K562 (cell line): ENCODE measurements around the gene CENPP. TPM values are rescaled to one million over a fixed set of nuclear protein-coding genes. Genes with fewer than 3 reads are reported as not detected.

Experiments used
- ARID1B ChIP-seq: fragments of 450-650 bp; IDR thresholded peaks from 2 replicates; pipeline ENCODE4 v1.6.1; 2016; ENCODE audit warnings: antibody characterized with exemption, mild to moderate bottlenecking, inconsistent platforms
- CBFA2T3 ChIP-seq: fragments of 450-650 bp; IDR thresholded peaks from 2 replicates; pipeline ENCODE4 v1.6.1; 2017
- CC2D1A ChIP-seq: fragments of 450-650 bp; IDR thresholded peaks from 2 replicates; pipeline ENCODE4 v1.6.1; 2017; ENCODE audit warnings: mild to moderate bottlenecking
- CXXC5 ChIP-seq: fragments of 250-450 bp; sonication (Bioruptor Pico); IDR thresholded peaks from 2 replicates; pipeline ENCODE4 v1.8.0; 2022; ENCODE audit warnings: inconsistent platforms, mild to moderate bottlenecking, moderate library complexity
- HDGF ChIP-seq: fragments of 450-650 bp; IDR thresholded peaks from 2 replicates; pipeline ENCODE4 v1.6.1; 2016
- NCOA2 ChIP-seq, 2 experiments: fragments of 450-650 bp; IDR thresholded peaks; 2 replicates each; pipeline ENCODE4 v1.6.1; 2018; ENCODE audit warnings: mild to moderate bottlenecking in 2 of 2, moderate library complexity in 1 of 2; ENCODE audit not compliant: partially characterized antibody in 2 of 2
- NR4A1 ChIP-seq, 2 experiments: fragments of 250-450 bp in 1 of 2; fragments of 450-650 bp in 1 of 2; sonication (Bioruptor Pico) in 1 of 2; IDR thresholded peaks; 2 replicates each; pipeline versions ENCODE4 v1.4.0 to v1.6.1; 2016 to 2020; ENCODE audit warnings: mild to moderate bottlenecking in 2 of 2, missing compliant biosample characterization in 1 of 2, missing genetic modification characterization in 1 of 2, moderate library complexity in 1 of 2
- PPARD ChIP-seq: fragments of 250-450 bp; sonication (Bioruptor Pico); IDR thresholded peaks from 2 replicates; pipeline ENCODE4 v1.8.0; 2022; ENCODE audit warnings: inconsistent platforms, mild to moderate bottlenecking, moderate library complexity
- RBM25 ChIP-seq: fragments of 200-400 bp; formaldehyde crosslinking; IDR thresholded peaks from 2 replicates; pipeline ENCODE4 v1.6.1; 2018; ENCODE audit warnings: low read length, low read depth, moderate library complexity; ENCODE audit not compliant: severe bottlenecking
- SMARCA4 ChIP-seq: fragments of 450-650 bp; IDR thresholded peaks from 2 replicates; pipeline ENCODE4 v1.6.1; 2016
- SMARCE1 ChIP-seq: fragments of 450-650 bp; IDR thresholded peaks from 2 replicates; pipeline ENCODE4 v1.7.1; 2016; ENCODE audit warnings: mild to moderate bottlenecking
- TAL1 ChIP-seq: fragments of 450-650 bp; IDR thresholded peaks from 2 replicates; pipeline ENCODE4 v1.6.1; 2016; ENCODE audit warnings: mild to moderate bottlenecking
- TCF3 ChIP-seq: sonication (generic); formaldehyde crosslinking; IDR thresholded peaks from 2 replicates; pipeline ENCODE4 v1.4.0; 2020; ENCODE audit warnings: mild to moderate bottlenecking, missing genetic modification reagents
- TSC22D4 ChIP-seq: fragments of 450-650 bp; IDR thresholded peaks from 2 replicates; pipeline ENCODE4 v1.6.1; 2016; ENCODE audit warnings: missing genetic modification characterization, missing biosample characterization, control low read depth
- XRCC3 ChIP-seq: fragments of 450-650 bp; IDR thresholded peaks from 2 replicates; pipeline ENCODE4 v1.6.1; 2017; ENCODE audit warnings: mild to moderate bottlenecking, moderate library complexity
- XRCC4 ChIP-seq: IDR thresholded peaks from one replicate; pipeline ENCODE4 v1.6.1; 2011; ENCODE audit not compliant: insufficient read depth, insufficient read length; ENCODE audit errors: extremely low read depth
- ZBTB7A ChIP-seq: IDR thresholded peaks from 2 replicates; pipeline ENCODE4 v1.6.1; 2011; ENCODE audit warnings: low read depth, mild to moderate bottlenecking, low read length, moderate library complexity, borderline replicate concordance; ENCODE audit not compliant: control insufficient read depth
- ZNF12 ChIP-seq: sonication (generic); formaldehyde crosslinking; IDR thresholded peaks from 2 replicates; pipeline ENCODE4 v1.4.0; 2020; ENCODE audit warnings: mild to moderate bottlenecking, missing genetic modification reagents
- ZNF24 ChIP-seq: fragments of 450-650 bp; IDR thresholded peaks from 2 replicates; pipeline ENCODE4 v1.6.1; 2016
- ZNF384 ChIP-seq: IDR thresholded peaks from 2 replicates; pipeline ENCODE4 v1.6.1; 2012; ENCODE audit warnings: low read depth, low read length, improper control_type of control experiment
- ZNF644 ChIP-seq: fragments of 200-800 bp; sonication (Bioruptor generic); IDR thresholded peaks from 2 replicates; pipeline ENCODE4 v1.6.1; 2016; ENCODE audit warnings: low read depth, missing genetic modification characterization, missing compliant biosample characterization
- ZNF696 ChIP-seq: fragments of 250-450 bp; sonication (Bioruptor Pico); conservative IDR thresholded peaks from 2 replicates; pipeline ENCODE4 v1.4.0; 2020; ENCODE audit warnings: mild to moderate bottlenecking, moderate library complexity
- ZNF717 ChIP-seq: fragments of 250-450 bp; sonication (Bioruptor Pico); IDR thresholded peaks from 2 replicates; pipeline ENCODE4 v1.5.0; 2021
- polyA plus RNA-seq, 8 experiments: library from polyadenylated mRNA; depleted of rRNA in 4 of 8; stranded (reverse) in 5 of 8; unstranded in 3 of 8; fragments of >200 nt; fragmentation: Nextera tagmentation in 2 of 8; fragmentation: Illumina TruSeq in 1 of 8; extraction: Ambion mirVana in 2 of 8; extraction: Trizol in 1 of 8; gene quantifications; 2 replicates each; pipeline versions ENCODE4 v1.2.1 to v1.2.3, GENCODE V29; 2011 to 2014; ENCODE audit warnings: inconsistent platforms in 1 of 8, missing spikeins in 1 of 8
- total RNA-seq, 7 experiments: library from RNA; depleted of rRNA in 6 of 7; stranded (reverse); fragments of >200 nt in 6 of 7; fragmentation: Illumina TruSeq in 2 of 7; extraction: Trizol in 2 of 7; gene quantifications; 2 replicates each; pipeline versions ENCODE4 v1.2.1 to v1.2.3, GENCODE V29; 2011 to 2021; ENCODE audit warnings: low replicate concordance in 1 of 7
- TF ChIP-seq, protein P1 (sequence below): sonication (generic); formaldehyde crosslinking; IDR thresholded peaks from 2 replicates; pipeline ENCODE4 v1.8.1; 2023; ENCODE audit warnings: mild to moderate bottlenecking, missing genetic modification reagents
- TF ChIP-seq, protein P2 (sequence below): IDR thresholded peaks from 2 replicates; pipeline ENCODE4 v1.6.1; 2014; ENCODE audit warnings: antibody characterized with exemption
- TF ChIP-seq, protein P3 (sequence below), 2 experiments: fragments of 450-650 bp in 1 of 2; sonication (generic) in 1 of 2; formaldehyde crosslinking in 1 of 2; IDR thresholded peaks in 1 of 2; conservative IDR thresholded peaks in 1 of 2; 2 replicates each; pipeline versions ENCODE4 v1.6.1 to v1.8.1; 2016 to 2023; ENCODE audit warnings: mild to moderate bottlenecking in 2 of 2, moderate library complexity in 2 of 2, inconsistent platforms in 1 of 2, missing genetic modification reagents in 1 of 2

The CENPP gene
- total and polyA plus RNA-seq, 9 of the 15 experiments (the other 6 are each of a cell fraction or from before 2014, with no cell fraction given), result 8.0 to 28.5 (median 17.9) TPM

DNA sequence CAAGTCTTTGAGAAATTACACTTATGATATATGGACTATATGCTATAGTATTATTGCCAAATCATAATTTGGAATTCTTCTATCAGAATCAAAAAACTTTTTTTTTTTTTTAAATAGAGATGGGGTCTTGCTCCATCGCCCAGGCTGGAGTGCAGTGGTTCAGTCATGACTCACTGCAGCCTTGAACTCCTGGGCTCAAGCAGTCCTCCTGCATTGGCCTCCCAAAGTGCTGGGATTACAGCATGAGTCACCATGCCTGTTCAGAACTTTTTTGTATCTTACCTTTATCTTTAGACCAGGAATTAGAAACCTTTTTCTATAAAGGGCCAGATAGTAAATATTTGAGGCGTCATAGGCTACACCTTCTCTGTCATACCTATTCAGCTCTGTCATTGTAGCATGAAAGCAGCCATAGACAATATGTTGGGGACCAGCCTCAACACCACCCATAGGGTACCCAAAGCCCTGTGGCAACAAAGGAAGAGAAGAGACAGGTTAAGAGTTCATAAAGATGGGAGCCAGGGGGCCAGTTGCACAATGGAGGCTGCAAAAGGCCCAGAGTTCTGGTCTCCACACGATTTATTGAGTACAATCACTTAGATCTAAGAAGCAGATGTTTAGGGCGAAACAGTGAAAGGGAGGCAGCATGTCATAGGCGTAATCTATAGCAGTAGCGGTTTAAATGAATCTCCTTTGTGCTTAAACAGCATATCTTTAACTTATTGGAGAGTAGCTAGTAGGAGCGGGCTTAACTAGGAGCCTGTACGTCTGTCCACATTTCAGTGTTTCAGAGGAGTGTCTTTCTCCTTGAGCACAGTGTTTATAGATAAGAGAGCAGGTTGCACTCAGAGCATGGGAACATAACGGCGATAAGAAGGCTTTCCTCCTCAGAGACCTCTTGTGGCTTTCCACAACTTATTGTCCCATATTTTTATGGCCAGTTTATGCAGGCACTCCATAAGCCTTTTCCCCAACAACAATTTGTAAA, 197.5 kb downstream of the CENPP start (continued):
- TF ChIP-seq ZBTB7A, result no peak
- no peak for TF ChIP-seq ZNF717 (CRISPR knock-in tag)
- TF ChIP-seq SMARCA4, result peak; percentile 15; the same call in 1 of the 2 replicates
- TF ChIP-seq CC2D1A, result no peak
- peak; percentile 27; the same call in 1 of the 2 replicates for TF ChIP-seq CXXC5 (CRISPR knock-in tag)
- peak; percentile 45; the same call in 1 of the 2 replicates for TF ChIP-seq TAL1
- peak; percentile 62 for TF ChIP-seq CBFA2T3
- peak; percentile 14 for TF ChIP-seq RBM25
- TF ChIP-seq ZNF384, result peak; percentile 63; the same call in 1 of the 2 replicates
- TF ChIP-seq HDGF, result no peak
- TF ChIP-seq SMARCE1, result 0 out of 2 replicates have a peak, but pooled peaks have one; percentile 28
- TF ChIP-seq ARID1B, result peak; percentile 49
- no peak for TF ChIP-seq TSC22D4 (tag)
- no peak for TF ChIP-seq ZNF24
- TF ChIP-seq, protein P1, sequence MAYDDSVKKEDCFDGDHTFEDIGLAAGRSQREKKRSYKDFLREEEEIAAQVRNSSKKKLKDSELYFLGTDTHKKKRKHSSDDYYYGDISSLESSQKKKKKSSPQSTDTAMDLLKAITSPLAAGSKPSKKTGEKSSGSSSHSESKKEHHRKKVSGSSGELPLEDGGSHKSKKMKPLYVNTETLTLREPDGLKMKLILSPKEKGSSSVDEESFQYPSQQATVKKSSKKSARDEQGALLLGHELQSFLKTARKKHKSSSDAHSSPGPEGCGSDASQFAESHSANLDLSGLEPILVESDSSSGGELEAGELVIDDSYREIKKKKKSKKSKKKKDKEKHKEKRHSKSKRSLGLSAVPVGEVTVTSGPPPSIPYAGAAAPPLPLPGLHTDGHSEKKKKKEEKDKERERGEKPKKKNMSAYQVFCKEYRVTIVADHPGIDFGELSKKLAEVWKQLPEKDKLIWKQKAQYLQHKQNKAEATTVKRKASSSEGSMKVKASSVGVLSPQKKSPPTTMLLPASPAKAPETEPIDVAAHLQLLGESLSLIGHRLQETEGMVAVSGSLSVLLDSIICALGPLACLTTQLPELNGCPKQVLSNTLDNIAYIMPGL (CRISPR knock-in tag), result no peak
- no peak for TF ChIP-seq ZNF12 (CRISPR knock-in tag)
- no peak for TF ChIP-seq NCOA2 (IDR thresholded peaks at IDR 0.05; ENCODE audit: partially characterized antibody in 2 of 2)
- TF ChIP-seq, protein P2, sequence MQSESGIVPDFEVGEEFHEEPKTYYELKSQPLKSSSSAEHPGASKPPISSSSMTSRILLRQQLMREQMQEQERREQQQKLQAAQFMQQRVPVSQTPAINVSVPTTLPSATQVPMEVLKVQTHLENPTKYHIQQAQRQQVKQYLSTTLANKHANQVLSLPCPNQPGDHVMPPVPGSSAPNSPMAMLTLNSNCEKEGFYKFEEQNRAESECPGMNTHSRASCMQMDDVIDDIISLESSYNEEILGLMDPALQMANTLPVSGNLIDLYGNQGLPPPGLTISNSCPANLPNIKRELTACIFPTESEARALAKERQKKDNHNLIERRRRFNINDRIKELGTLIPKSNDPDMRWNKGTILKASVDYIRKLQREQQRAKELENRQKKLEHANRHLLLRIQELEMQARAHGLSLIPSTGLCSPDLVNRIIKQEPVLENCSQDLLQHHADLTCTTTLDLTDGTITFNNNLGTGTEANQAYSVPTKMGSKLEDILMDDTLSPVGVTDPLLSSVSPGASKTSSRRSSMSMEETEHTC, result no peak
- no peak for TF ChIP-seq ZNF696 (CRISPR knock-in tag)
- TF ChIP-seq, protein P3, sequence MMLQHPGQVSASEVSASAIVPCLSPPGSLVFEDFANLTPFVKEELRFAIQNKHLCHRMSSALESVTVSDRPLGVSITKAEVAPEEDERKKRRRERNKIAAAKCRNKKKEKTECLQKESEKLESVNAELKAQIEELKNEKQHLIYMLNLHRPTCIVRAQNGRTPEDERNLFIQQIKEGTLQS (IDR thresholded peaks at IDR 0.05), result peak; percentile 86
- TF ChIP-seq, protein P3 (CRISPR knock-in tag; conservative IDR thresholded peaks at IDR 0.05), result no peak
- 0 out of 2 replicates have a peak, but pooled peaks have one; percentile 16 for TF ChIP-seq ZNF644
- no peak for TF ChIP-seq XRCC3
- no peak for TF ChIP-seq PPARD (CRISPR knock-in tag)
- no peak for TF ChIP-seq NR4A1 (CRISPR knock-in tag; IDR thresholded peaks at IDR 0.05)
- no peak for TF ChIP-seq NR4A1 (tag; IDR thresholded peaks at IDR 0.05)
- peak; percentile 67 for TF ChIP-seq TCF3 (CRISPR knock-in tag)
- no peak for TF ChIP-seq XRCC4
